ENCODE data around the gene KIF16B.
"Not testable (repeated sequence)": the region's sequence is repeated elsewhere in the genome, so short reads cannot be mapped to it uniquely, and the experiment has no call there.

Gene KIF16B

DNA sequence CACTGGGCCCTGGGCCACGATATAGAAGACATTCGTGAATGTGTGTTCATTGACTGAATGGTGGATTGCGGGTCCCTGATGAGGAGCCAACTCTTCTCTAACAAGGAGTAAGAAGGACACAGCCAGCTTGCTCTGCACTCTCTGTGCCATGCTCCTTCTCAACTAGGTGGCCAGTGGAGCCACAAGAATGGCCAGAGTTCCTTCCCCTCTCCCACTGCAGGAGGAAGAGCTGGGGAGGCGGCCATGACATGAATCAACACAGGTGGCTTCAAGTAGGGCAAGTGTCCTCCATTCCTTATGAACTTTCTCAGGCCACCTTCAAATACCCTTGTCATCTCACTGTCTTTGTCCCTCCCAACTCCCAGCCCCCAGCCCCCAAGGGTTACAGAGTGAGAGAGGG is 305.7 kb downstream of the KIF16B start:
- in situ Hi-C loops (cut with MboI; ENCODE audit: low sequenced_read_pairs) = no loop called here

DNA sequence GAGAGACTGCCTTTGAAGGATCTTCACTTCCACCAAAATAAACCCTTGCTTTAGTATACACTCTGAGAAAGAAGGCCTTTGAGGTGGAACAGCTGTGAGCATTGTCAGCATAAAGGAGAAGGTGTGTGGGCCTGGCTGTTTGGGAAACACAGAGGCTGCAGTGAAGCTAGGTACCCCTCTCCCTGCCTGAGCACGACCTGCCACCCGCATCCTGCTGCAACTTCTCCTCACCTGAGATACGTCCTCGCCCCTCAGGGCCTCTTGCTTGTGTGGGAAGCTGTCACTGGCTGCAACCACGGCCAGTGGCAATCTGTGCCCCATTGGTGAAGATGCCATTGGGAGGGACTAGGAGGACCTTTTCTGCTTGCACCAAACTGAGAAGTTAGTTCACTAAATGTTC is 307.9 kb downstream of the KIF16B start:
- in situ Hi-C loops (cut with MboI; ENCODE audit: low sequenced_read_pairs) = no loop called here

- in situ Hi-C loops (cut with MboI; ENCODE audit: low sequenced_read_pairs) = no loop called here
These were observed 309.7 kb downstream of the KIF16B start for GRCh38 chr20:16263582-16263981.

DNA sequence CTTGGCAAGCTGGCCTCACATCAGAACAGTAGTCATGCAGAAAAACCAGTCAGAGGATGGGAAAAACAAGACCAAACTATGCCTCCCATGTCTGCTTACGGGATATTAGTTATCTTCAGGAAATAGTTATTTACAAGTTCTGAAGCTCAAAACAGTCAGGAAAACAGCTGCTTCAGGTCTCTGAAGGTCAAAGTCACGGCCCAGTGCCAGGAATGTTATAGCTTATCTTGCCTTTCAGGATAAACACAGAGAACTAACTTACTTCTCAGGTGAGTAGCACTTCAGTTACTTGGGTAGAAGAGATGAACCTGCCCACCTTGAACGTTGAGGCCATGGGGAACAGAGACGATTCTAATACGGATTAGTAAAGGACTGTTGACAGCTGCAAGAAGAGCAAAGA is 310.7 kb downstream of the KIF16B start:
- in situ Hi-C loops (cut with MboI; ENCODE audit: low sequenced_read_pairs) = no loop called here

- in situ Hi-C loops (cut with MboI; ENCODE audit: low sequenced_read_pairs) = no loop called here
These were observed 311.4 kb downstream of the KIF16B start for GRCh38 chr20:16261733-16262273.

DNA sequence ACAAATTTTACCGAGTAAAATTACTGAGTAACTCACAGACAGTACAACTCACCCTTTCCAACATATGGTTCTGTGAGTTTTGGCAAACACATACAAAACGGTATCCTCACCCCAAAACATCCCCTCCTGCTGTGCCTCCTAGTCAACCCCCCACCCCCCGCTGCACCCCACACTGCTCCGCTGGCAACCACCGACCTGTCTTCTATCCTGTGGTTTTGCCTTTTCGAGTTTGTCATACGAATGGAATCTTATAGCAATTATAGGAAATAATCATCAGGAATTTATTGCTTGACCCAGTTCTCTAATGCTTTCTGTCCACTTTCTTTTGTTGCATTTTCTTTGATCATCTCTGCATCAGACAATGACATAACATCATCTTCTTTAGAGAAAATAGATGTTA is 312.3 kb downstream of the KIF16B start:
- in situ Hi-C loops (cut with MboI; ENCODE audit: low sequenced_read_pairs) = no loop called here

- in situ Hi-C loops (cut with MboI; ENCODE audit: low sequenced_read_pairs) = not testable (repeated sequence)
These were observed 313.1 kb downstream of the KIF16B start for GRCh38 chr20:16260133-16260532.

GRCh38 chr20:16258766-16259165 is 314.5 kb downstream of the KIF16B start:
- in situ Hi-C loops (cut with MboI; ENCODE audit: low sequenced_read_pairs) = no loop called here

GRCh38 chr20:16257813-16258430 is 315.3 kb downstream of the KIF16B start:
- in situ Hi-C loops (cut with MboI; ENCODE audit: low sequenced_read_pairs) = no loop called here

DNA sequence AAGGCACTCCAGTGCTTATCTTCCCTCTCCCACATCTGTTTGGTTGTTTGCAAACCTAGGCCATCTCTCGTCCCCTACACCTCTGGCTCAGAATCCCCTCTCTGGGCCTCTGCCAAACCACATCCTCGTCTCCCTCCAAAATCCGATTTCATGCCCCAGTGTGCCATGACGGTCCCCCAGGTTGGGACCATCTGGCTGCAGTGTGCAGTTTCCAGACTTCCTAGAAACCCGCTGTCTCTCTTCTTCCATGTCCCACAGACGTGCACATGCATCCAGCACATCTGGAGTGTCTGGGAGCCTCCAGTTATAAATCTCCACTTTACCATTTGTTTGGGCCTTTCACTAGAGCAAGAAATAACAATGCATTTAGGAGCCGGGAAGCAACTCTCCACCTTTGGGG is 316.2 kb downstream of the KIF16B start:
- in situ Hi-C loops (cut with MboI; ENCODE audit: low sequenced_read_pairs) = no loop called here

DNA sequence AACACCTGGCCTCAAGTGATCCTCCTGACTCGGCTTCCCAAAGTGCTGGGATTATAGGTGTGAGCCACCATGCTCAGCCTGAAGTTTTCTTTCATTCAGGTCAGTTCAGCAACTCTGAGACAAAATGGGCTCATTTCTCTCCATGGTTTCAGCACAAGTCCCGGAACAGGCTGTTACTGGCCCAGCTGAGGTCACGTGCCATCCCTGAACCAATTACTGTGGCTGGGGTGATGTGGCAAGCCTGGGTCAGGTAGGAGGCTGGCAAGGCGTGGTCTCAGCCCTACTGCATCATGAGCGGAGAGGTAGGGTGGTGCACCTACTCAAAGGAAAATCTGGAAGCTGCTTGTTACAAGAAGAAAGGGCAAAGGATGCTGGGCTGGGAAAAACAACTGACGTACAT is 326.4 kb downstream of the KIF16B start:
- in situ Hi-C loops (cut with MboI; ENCODE audit: low sequenced_read_pairs) = no loop called here

GRCh38 chr20:16246291-16246690 is 327.0 kb downstream of the KIF16B start:
- in situ Hi-C loops (cut with MboI; ENCODE audit: low sequenced_read_pairs) = no loop called here

DNA sequence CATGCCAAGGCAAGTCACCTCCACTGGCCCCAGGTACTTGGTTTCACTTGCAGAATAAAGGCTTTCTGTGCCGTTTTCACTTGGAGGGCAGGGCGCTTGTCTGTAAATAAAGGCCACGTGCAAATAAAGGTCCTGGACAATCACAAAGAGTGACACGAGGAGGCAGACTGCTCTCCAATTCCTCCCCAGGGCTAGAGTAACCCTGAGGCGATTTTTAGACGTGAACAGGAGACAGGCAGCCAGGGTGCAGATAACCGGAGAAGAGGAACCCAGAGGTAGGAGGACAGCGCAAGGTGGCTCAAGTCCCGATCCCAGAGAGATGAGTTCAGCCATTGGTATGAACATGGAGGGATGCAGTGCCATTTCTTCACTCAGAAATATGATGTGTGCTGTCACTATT is 327.4 kb downstream of the KIF16B start:
- in situ Hi-C loops (cut with MboI; ENCODE audit: low sequenced_read_pairs) = no loop called here

- in situ Hi-C loops (cut with MboI; ENCODE audit: low sequenced_read_pairs) = no loop called here
These were observed 328.4 kb downstream of the KIF16B start for GRCh38 chr20:16244892-16245291.

GRCh38 chr20:16243470-16243869 is 329.8 kb downstream of the KIF16B start:
- in situ Hi-C loops (cut with MboI; ENCODE audit: low sequenced_read_pairs) = no loop called here

GRCh38 chr20:16241911-16242310 is 331.3 kb downstream of the KIF16B start:
- in situ Hi-C loops (cut with MboI; ENCODE audit: low sequenced_read_pairs) = no loop called here

DNA sequence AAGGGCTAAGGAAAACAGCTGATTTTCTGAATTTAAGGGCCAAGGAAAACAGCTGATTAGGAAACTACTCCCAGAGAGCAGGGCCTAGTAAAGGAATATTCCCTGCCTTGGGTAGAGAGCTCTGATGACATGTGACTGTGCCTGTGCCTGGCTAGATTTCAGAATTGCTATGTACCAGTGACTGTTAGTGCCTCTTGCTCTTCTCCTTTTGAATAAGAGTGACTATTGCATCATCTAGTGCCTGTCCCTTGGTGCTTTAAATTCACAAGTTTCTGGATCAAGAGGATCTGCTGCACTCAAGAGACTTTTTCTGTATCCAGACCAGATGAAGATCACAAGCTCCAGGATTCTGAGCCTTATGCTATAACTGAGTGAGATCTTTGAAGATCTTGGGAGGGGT is 332.9 kb downstream of the KIF16B start:
- in situ Hi-C loops (cut with MboI; ENCODE audit: low sequenced_read_pairs) = no loop called here

DNA sequence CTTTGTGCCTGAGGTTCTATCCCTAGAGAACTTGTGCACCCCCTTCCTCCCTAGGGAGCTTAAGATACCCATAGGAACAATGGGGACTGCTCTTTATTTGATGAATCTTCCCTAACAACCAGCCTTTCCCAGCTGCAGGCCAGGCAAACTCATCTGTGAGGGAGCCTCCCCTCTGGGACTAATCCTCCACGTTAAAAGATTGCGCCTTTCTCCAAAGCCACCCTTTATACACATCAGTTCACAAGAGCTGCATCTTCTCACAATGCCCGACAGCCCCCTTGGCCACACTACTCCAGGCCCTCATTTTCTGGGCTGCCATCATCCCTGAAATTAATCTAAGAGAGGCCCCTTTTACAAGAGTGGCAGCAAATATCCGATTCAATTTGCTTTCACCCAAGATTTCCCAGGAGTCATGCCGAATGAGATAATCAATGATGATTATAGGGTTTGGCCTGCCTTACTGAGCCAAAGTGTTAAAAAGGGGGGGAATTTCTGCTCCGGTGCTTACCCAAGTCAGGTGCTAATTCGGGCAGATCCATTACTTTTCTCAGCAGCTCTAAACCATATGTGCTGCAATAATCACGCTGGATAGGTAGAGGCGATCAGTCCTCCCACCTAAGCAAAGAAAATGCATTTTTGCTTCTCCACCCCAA is 336.5 kb downstream of the KIF16B start:
- in situ Hi-C loops (cut with MboI; ENCODE audit: low sequenced_read_pairs) = no loop called here

DNA sequence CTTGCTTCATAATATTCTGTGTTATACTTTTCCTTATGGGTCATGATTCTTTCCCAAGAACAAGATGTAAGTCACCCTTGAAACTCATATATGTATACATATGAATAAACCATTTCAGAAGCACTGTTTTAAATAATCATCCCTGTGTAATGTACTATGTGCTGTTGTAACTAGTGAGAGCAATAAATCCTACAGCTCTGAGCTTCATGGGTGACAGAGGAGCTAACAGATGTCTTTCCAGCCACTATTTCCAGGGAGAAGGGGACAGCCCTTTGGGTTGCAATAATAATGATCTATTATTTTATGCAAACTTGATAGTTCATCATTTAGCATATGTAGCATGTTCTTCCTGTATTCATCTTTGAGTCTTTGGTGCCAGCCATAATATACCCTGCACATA is 342.8 kb downstream of the KIF16B start:
- in situ Hi-C loops (cut with MboI; ENCODE audit: low sequenced_read_pairs) = no loop called here

GRCh38 chr20:16229813-16230212 is 343.4 kb downstream of the KIF16B start:
- in situ Hi-C loops (cut with MboI; ENCODE audit: low sequenced_read_pairs) = no loop called here

DNA sequence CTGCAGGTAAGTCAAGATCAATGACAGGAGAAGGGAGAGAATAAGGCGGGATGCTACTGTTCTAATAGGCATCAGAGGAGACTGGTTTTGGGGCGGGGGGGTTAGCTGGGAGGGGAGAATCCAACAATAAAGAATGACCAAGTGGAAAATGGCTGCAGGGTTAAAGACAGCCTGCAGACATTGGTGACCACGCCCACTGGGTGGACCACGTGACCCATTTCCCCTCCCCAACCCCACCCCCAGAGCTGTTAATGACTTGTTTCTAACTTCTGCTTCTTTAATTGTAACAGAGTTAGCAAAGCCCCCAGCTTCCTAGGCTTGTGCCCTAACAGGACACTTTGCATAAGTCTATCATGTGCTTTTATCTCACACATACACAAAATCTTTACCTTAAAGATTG is 344.5 kb downstream of the KIF16B start:
- in situ Hi-C loops (cut with MboI; ENCODE audit: low sequenced_read_pairs) = no loop called here

GRCh38 chr20:16226961-16227360 is 346.3 kb downstream of the KIF16B start:
- in situ Hi-C loops (cut with MboI; ENCODE audit: low sequenced_read_pairs) = not testable (repeated sequence)

GRCh38 chr20:16224836-16225235 is 348.4 kb downstream of the KIF16B start:
- in situ Hi-C loops (cut with MboI; ENCODE audit: low sequenced_read_pairs) = no loop called here
